Tibial nerve (tissue), 4 donors: ENCODE data around the gene PALM. TPM values are rescaled to one million over a fixed set of nuclear protein-coding genes. Genes with fewer than 3 reads are reported as not detected.

Source experiments
- DNase-seq, 2 donors: peaks; one replicate each; pipeline ENCODE4 v3.0.0-alpha.2; 2019; ENCODE audit warnings: low spot score in 2 of 2
- H3K27ac ChIP-seq, 4 donors: fragments of 200-600 bp; sonication (generic) in 3 of 4; one replicate each; pipeline ENCODE4 v1.5.1; 2017 to 2019; ENCODE audit warnings: mild to moderate bottlenecking in 1 of 4
- H3K27me3 ChIP-seq, 2 donors: fragments of 200-600 bp; sonication (generic) in 1 of 2; one replicate each; pipeline versions ENCODE4 v1.5.1 to v1.6.0; 2017 to 2019
- H3K36me3 ChIP-seq, 3 donors: fragments of 200-600 bp; sonication (generic); one replicate each; pipeline ENCODE4 v1.5.1; 2018 to 2019
- H3K4me1 ChIP-seq, 4 donors: fragments of 200-600 bp; sonication (generic) in 3 of 4; one replicate each; pipeline ENCODE4 v1.5.1; 2017 to 2019
- H3K4me3 ChIP-seq, 4 donors: fragments of 200-600 bp; sonication (generic) in 3 of 4; one replicate each; pipeline ENCODE4 v1.5.1; 2017 to 2019; ENCODE audit warnings: mild to moderate bottlenecking in 1 of 4, moderate library complexity in 1 of 4
- H3K9me3 ChIP-seq, 4 donors: fragments of 200-600 bp; sonication (generic) in 3 of 4; one replicate each; pipeline ENCODE4 v1.5.1; 2017 to 2019
- CTCF ChIP-seq, 5 experiments: fragments of 200-600 bp in 3 of 5; fragments of 450-650 bp in 2 of 5; sonication (generic) in 3 of 5; IDR thresholded peaks; one replicate each; pipeline ENCODE4 v1.5.1; 2016 to 2019; ENCODE audit warnings: antibody characterized with exemption in 5 of 5, mild to moderate bottlenecking in 3 of 5, moderate library complexity in 2 of 5
- EP300 ChIP-seq, 2 donors: sonication (generic); formaldehyde crosslinking; IDR thresholded peaks; one replicate each; pipeline ENCODE4 v1.6.1; 2017; ENCODE audit warnings: antibody characterized with exemption in 2 of 2, mild to moderate bottlenecking in 1 of 2
- POLR2A ChIP-seq, 2 donors: fragments of 450-650 bp; IDR thresholded peaks; one replicate each; pipeline ENCODE4 v1.6.1; 2017; ENCODE audit warnings: antibody characterized with exemption in 2 of 2, mild to moderate bottlenecking in 2 of 2, moderate library complexity in 2 of 2
- WGBS, 2 donors: methylation state at CpG; one replicate each; pipeline ENCODE4 v1.1.5; 2018; 5-methylcytosine and 5-hydroxymethylcytosine counted together
- total RNA-seq, 4 donors: library from RNA; depleted of rRNA; stranded (reverse); fragments of >200 nt; gene quantifications; one replicate each; pipeline ENCODE4 v1.1.0, GENCODE V29; 2016

The PALM gene
- total RNA-seq, 4 donors from 2014 or later, result 65.7 to 101 (median 98.0) TPM

- H3K27ac ChIP-seq, result peak overlapping the region; percentile 85 to 96 (median 95)
- 36 to 45% methylated on average over 19 to 21 of the region's 21 CpGs for WGBS, 2 donors
Measured at GRCh38 chr19:710767-711166, 2.0 kb downstream of the PALM start.

GRCh38 chr19:711254-711653 lies 2.5 kb downstream of the PALM start:
- H3K4me3 ChIP-seq, result no peak overlapping the region
- DNase-seq, result no peak
- no peaks in the 10 kb centered on the region for H3K27me3 ChIP-seq
- peaks cover 0 to 22% (median 0%) of the 10 kb centered on the region in 3 donors for H3K36me3 ChIP-seq
- peaks cover 0 to 8% (median 0%) of the 10 kb centered on the region in 4 donors for H3K9me3 ChIP-seq
- peaks cover 0 to 35% (median 2%) of the 10 kb centered on the region in 4 donors for H3K4me1 ChIP-seq
- TF ChIP-seq EP300 (IDR thresholded peaks at IDR 0.05), result no peak
- TF ChIP-seq CTCF (IDR thresholded peaks at IDR 0.05), result no peak
- TF ChIP-seq POLR2A (IDR thresholded peaks at IDR 0.05), result no peak
- WGBS, 2 donors, result 72 to 76% methylated on average over 8 of the region's 8 CpGs
- H3K27ac ChIP-seq, result peak overlapping the region; percentile 85 to 96 (median 95)

More at GRCh38 chr19:710767-711166, 2.0 kb downstream of the PALM start:
- Histone ChIP-seq H3K4me1 (peaks cover 0 to 35% (median 2%) of the 10 kb centered on the region in 4 donors), H3K4me3 (peak overlapping the region in 2 of 4 donors; percentile 81 to 86), H3K36me3 (peaks cover 0 to 20% (median 0%) of the 10 kb centered on the region in 3 donors), H3K9me3 (peaks cover 0 to 7% (median 0%) of the 10 kb centered on the region in 4 donors), H3K27me3 (no peaks in the 10 kb centered on the region)
- no peak for DNase-seq
- TF ChIP-seq POLR2A (IDR thresholded peaks at IDR 0.05) (no peak), CTCF (IDR thresholded peaks at IDR 0.05) (no peak), EP300 (IDR thresholded peaks at IDR 0.05) (peak in 1 of 2 donors; percentile 9)

- TF ChIP-seq POLR2A (IDR thresholded peaks at IDR 0.05), result no peak
- TF ChIP-seq EP300 (IDR thresholded peaks at IDR 0.05), result no peak
- no peak for TF ChIP-seq CTCF (IDR thresholded peaks at IDR 0.05)
- H3K27me3 ChIP-seq, result no peaks in the 10 kb centered on the region
- H3K4me1 ChIP-seq, result peaks cover 4 to 41% (median 18%) of the 10 kb centered on the region in 4 donors
- H3K9me3 ChIP-seq, result peaks cover 0 to 8% (median 0%) of the 10 kb centered on the region in 4 donors
- no peak overlapping the region for H3K27ac ChIP-seq
- H3K4me3 ChIP-seq, result no peak overlapping the region
- no peak for DNase-seq
- H3K36me3 ChIP-seq, result peaks cover 0 to 22% (median 0%) of the 10 kb centered on the region in 3 donors
- 97 to 99% methylated on average over 3 of the region's 3 CpGs for WGBS, 2 donors
Measured at GRCh38 chr19:715347-715746, 6.6 kb downstream of the PALM start.

GRCh38 chr19:718251-718951 lies 9.7 kb downstream of the PALM start:
- DNase-seq, result no peak
- Histone ChIP-seq H3K9me3 (peaks cover 0 to 8% (median 0%) of the 10 kb centered on the region in 4 donors), H3K4me1 (peaks cover 4 to 50% (median 23%) of the 10 kb centered on the region in 4 donors), H3K4me3 (peak overlapping the region in 1 of 4 donors; percentile 33), H3K27me3 (no peaks in the 10 kb centered on the region), H3K27ac (peak overlapping the region; percentile 60 to 93 (median 87)), H3K36me3 (peaks cover 0 to 16% (median 0%) of the 10 kb centered on the region in 3 donors)
- peak in 1 of 2 donors; percentile 9 for TF ChIP-seq EP300 (IDR thresholded peaks at IDR 0.05)
- no peak for TF ChIP-seq POLR2A (IDR thresholded peaks at IDR 0.05)
- no peak for TF ChIP-seq CTCF (IDR thresholded peaks at IDR 0.05)
- WGBS, 2 donors, result 48 to 54% methylated on average over 22 of the region's 23 CpGs

- peak in 1 of 2 donors; percentile 46 for TF ChIP-seq EP300 (IDR thresholded peaks at IDR 0.05)
- TF ChIP-seq CTCF (IDR thresholded peaks at IDR 0.05), result no peak
- peak in 1 of 2 donors; percentile 38 for TF ChIP-seq POLR2A (IDR thresholded peaks at IDR 0.05)
- WGBS, 2 donors, result 23% methylated on average over 15 of the region's 54 CpGs; no CpG with 5 or more reads in 1 of the 2 donors
- Histone ChIP-seq H3K9me3 (peaks cover 0 to 8% (median 0%) of the 10 kb centered on the region in 4 donors), H3K27ac (peak overlapping the region; percentile 60 to 93 (median 87)), H3K4me1 (peaks cover 4 to 50% (median 23%) of the 10 kb centered on the region in 4 donors), H3K27me3 (no peaks in the 10 kb centered on the region), H3K36me3 (peaks cover 0 to 16% (median 0%) of the 10 kb centered on the region in 3 donors), H3K4me3 (peak overlapping the region in 2 of 4 donors; percentile 14 to 33)
- DNase-seq, result peak; percentile 37 to 58
Measured at GRCh38 chr19:718991-719512, 10.3 kb downstream of the PALM start.
